NB4 (cell line): ENCODE results near the gene JAKMIP3.

Experiments
- CTCF ChIP-seq: IDR thresholded peaks from one replicate; pipeline ENCODE4 v1.5.1; 2012; ENCODE audit warnings: low read depth, low read length
- MAX ChIP-seq: IDR thresholded peaks from 2 replicates; pipeline ENCODE4 v1.6.1; 2011; ENCODE audit warnings: low read depth, low read length
- MYC ChIP-seq: IDR thresholded peaks from 2 replicates; pipeline ENCODE4 v1.6.1; 2011; ENCODE audit warnings: low read depth, low read length
- POLR2A ChIP-seq: IDR thresholded peaks from 2 replicates; pipeline ENCODE4 v1.6.1; 2011; ENCODE audit warnings: mild to moderate bottlenecking; ENCODE audit not compliant: insufficient read length; ENCODE audit errors: extremely low read depth

- TF ChIP-seq CTCF (peak; percentile 34), MYC (no peak), POLR2A (no peak), MAX (no peak)
Measured at GRCh38 chr10:132101529-132101928, 35.8 kb downstream of the JAKMIP3 start.
